Liver (tissue), 3 donors: ENCODE results near the gene KCNS1.

Source experiments
- ATF3 ChIP-seq: IDR thresholded peaks from 2 replicates; pipeline ENCODE4 v1.6.1; 2016; ENCODE audit warnings: antibody characterized with exemption
- CTCF ChIP-seq: fragments of 150-350 bp; IDR thresholded peaks from 2 replicates; pipeline ENCODE4 v1.5.1; 2017; ENCODE audit warnings: improper control_type of control experiment, low read depth, low read length; ENCODE audit not compliant: missing input control
- EGR1 ChIP-seq, 2 donors: IDR thresholded peaks; 2 replicates each; pipeline ENCODE4 v1.6.1; 2016 to 2018; ENCODE audit warnings: antibody characterized with exemption in 2 of 2, low read depth in 2 of 2
- FOXA1 ChIP-seq: IDR thresholded peaks from 2 replicates; pipeline ENCODE4 v1.6.1; 2016; ENCODE audit warnings: antibody characterized with exemption
- GABPA ChIP-seq, 2 donors: IDR thresholded peaks in 1 of 2; conservative IDR thresholded peaks in 1 of 2; 2 replicates each; pipeline ENCODE4 v1.6.1; 2016; ENCODE audit warnings: antibody characterized with exemption in 2 of 2, mild to moderate bottlenecking in 1 of 2, moderate library complexity in 1 of 2
- HNF4G ChIP-seq: IDR thresholded peaks from 2 replicates; pipeline ENCODE4 v1.6.1; 2016; ENCODE audit warnings: antibody characterized with exemption
- RAD21 ChIP-seq, 2 donors: IDR thresholded peaks; 2 replicates each; pipeline ENCODE4 v1.6.1; 2016; ENCODE audit warnings: antibody characterized with exemption in 2 of 2, mild to moderate bottlenecking in 2 of 2
- REST ChIP-seq: IDR thresholded peaks from 2 replicates; pipeline ENCODE4 v1.6.1; 2016; ENCODE audit warnings: antibody characterized with exemption, mild to moderate bottlenecking
- RXRA ChIP-seq, 2 donors: IDR thresholded peaks; 2 replicates each; pipeline ENCODE4 v1.6.1; 2017 to 2018; ENCODE audit warnings: antibody characterized with exemption in 2 of 2, mild to moderate bottlenecking in 1 of 2
- SP1 ChIP-seq: IDR thresholded peaks from 2 replicates; pipeline ENCODE4 v1.6.1; 2018; ENCODE audit warnings: antibody characterized with exemption, mild to moderate bottlenecking
- YY1 ChIP-seq: IDR thresholded peaks from 2 replicates; pipeline ENCODE4 v1.6.1; 2016; ENCODE audit warnings: antibody characterized with exemption, mild to moderate bottlenecking
- TF ChIP-seq, protein P1 (sequence below): IDR thresholded peaks from 2 replicates; pipeline ENCODE4 v1.6.1; 2016; ENCODE audit warnings: antibody characterized with exemption
- TF ChIP-seq, protein P2 (sequence below): IDR thresholded peaks from 2 replicates; pipeline ENCODE4 v1.6.1; 2016; ENCODE audit warnings: antibody characterized with exemption
- donor health status: healthy.
- donor health status: healthy.

DNA sequence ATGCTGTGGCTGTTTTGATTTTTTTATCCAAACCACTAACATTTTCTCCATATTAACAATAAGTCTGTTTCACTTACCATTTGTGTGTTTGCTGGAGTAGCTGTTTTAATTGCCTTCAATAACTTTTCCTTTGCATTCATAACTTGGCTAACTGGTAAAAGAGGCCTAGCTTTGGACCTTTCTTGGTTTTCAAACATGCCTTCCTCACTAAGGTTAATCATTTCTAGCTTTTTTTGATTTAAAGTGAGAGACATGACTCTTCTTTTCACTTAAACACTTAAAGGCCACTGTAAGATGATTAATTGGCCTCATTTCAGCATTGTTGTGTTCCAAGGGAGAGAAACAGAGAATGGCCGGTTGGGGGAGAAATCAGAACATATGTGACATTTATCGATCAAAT, 20.5 kb upstream of the KCNS1 start:
- TF ChIP-seq CTCF (no peak), ATF3 (no peak), RAD21 (IDR thresholded peaks at IDR 0.05) (no peak), REST (no peak), EGR1 (IDR thresholded peaks at IDR 0.05; ENCODE audit: low read depth in 2 of 2) (no peak), HNF4G (no peak), FOXA1 (no peak), GABPA (IDR thresholded peaks at IDR 0.05 in 1 of 2, conservative IDR thresholded peaks at IDR 0.05 in 1 of 2) (no peak), YY1 (no peak), SP1 (no peak), RXRA (IDR thresholded peaks at IDR 0.05) (no peak)
- TF ChIP-seq, protein P1, sequence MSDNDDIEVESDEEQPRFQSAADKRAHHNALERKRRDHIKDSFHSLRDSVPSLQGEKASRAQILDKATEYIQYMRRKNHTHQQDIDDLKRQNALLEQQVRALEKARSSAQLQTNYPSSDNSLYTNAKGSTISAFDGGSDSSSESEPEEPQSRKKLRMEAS, result no peak
- TF ChIP-seq, protein P2, sequence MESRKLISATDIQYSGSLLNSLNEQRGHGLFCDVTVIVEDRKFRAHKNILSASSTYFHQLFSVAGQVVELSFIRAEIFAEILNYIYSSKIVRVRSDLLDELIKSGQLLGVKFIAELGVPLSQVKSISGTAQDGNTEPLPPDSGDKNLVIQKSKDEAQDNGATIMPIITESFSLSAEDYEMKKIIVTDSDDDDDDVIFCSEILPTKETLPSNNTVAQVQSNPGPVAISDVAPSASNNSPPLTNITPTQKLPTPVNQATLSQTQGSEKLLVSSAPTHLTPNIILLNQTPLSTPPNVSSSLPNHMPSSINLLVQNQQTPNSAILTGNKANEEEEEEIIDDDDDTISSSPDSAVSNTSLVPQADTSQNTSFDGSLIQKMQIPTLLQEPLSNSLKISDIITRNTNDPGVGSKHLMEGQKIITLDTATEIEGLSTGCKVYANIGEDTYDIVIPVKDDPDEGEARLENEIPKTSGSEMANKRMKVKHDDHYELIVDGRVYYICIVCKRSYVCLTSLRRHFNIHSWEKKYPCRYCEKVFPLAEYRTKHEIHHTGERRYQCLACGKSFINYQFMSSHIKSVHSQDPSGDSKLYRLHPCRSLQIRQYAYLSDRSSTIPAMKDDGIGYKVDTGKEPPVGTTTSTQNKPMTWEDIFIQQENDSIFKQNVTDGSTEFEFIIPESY, result no peak
